GM18858 (cell line): ENCODE results near the gene UBE2L3.
"Not testable (repeated sequence)": the region's sequence is repeated elsewhere in the genome, so short reads cannot be mapped to it uniquely, and the experiment has no call there.

ENCODE experiments used
- ATAC-seq: cut with Tn5 transposase; IDR thresholded peaks from one replicate; pipeline ENCODE4 v1.9.1; 2021; ENCODE audit not compliant: unreplicated experiment

Gene UBE2L3

DNA sequence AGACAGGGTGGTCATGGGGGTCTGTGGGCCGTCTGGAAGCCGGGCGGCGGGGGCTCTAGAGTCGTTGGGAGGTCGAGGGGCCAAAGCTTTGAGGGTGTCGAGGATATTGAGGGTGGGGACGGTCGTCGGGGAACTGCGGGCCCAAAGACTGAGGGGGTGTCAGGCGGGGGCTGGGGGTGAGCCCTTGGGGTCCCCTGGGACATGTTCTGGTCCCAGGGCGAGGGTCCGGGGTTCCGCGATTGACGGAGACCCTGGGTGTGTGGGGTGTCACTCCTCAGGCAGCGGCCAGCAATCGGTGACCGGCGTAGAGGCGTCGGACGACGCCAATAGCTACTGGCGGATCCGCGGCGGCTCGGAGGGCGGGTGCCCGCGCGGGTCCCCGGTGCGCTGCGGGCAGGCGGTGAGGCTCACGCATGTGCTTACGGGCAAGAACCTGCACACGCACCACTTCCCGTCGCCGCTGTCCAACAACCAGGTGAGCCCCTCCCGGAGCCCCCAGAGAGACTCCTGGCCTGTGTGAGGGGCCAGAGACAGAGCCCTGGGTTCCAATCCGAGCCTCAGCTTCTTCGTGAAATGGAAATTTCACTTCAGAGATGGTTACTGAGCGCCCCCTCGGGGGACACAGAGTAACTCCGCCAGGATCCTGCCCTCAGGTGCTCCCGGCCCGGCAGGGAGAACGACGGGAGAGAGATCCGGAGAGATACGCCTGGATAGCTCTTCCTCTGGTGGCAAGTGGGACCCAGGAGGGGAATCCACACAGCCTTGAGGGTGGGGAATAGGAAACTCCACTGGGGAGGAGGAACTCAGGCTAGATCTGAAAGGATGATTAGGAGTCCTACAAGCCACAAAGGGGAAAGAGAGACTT lies 75.3 kb downstream of the UBE2L3 start:
- no peak for ATAC-seq

DNA sequence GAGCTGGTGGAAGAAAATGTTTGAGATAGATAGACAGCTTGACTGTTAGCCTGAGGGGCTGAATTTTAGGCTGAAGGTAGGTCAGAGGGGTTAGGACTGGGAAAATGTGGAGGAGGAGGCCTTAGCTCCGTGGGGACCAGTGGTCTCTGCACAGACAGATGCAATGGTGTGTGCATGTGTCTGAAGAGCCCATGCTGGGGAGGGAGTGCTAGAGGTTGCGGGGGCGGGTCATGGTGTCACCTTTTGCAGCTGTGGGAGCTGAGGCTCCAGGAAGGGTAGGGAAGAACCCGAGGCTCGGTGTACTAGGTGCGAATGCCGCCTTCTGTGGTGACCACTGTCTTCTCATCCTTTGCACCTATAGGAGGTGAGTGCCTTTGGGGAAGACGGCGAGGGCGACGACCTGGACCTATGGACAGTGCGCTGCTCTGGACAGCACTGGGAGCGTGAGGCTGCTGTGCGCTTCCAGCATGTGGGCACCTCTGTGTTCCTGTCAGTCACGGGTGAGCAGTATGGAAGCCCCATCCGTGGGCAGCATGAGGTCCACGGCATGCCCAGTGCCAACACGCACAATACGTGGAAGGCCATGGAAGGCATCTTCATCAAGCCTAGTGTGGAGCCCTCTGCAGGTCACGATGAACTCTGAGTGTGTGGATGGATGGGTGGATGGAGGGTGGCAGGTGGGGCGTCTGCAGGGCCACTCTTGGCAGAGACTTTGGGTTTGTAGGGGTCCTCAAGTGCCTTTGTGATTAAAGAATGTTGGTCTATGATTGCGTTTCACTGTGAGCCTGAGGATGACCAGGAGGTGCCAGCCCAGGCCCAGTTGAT lies 76.2 kb downstream of the UBE2L3 start:
- no peak for ATAC-seq

DNA sequence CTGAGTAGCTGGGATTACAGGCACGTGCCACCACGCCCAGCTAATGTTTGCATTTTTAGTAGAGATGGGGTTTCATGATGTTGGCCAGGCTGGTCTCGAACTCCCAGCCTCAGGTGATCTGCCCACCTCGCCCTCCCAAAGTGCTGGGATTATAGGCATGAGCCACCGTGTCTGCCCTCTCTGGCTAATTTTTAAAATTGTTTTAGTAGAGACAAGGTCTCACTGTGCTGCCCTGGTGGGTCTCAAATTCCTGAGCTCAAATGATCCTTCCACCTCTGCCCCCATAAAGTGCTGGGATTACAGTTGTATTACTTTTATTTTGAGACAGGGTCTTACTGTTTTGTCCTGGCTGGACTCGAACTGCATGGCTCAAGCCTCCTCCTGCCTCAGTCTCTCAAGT lies 78.0 kb downstream of the UBE2L3 start:
- ATAC-seq, result not testable (repeated sequence)

- no peak for ATAC-seq
Observed at GRCh38 chr22:21646608-21647590, 79.4 kb downstream of the UBE2L3 start.

GRCh38 chr22:21650280-21650679 lies 82.8 kb downstream of the UBE2L3 start:
- ATAC-seq, result no peak

GRCh38 chr22:21650823-21651520 lies 83.5 kb downstream of the UBE2L3 start:
- no peak for ATAC-seq

- peak; percentile 16 for ATAC-seq
Observed at GRCh38 chr22:21651521-21652009, 84.1 kb downstream of the UBE2L3 start.

- peak; percentile 60 for ATAC-seq
Observed at GRCh38 chr22:21652010-21652546, 84.6 kb downstream of the UBE2L3 start.

DNA sequence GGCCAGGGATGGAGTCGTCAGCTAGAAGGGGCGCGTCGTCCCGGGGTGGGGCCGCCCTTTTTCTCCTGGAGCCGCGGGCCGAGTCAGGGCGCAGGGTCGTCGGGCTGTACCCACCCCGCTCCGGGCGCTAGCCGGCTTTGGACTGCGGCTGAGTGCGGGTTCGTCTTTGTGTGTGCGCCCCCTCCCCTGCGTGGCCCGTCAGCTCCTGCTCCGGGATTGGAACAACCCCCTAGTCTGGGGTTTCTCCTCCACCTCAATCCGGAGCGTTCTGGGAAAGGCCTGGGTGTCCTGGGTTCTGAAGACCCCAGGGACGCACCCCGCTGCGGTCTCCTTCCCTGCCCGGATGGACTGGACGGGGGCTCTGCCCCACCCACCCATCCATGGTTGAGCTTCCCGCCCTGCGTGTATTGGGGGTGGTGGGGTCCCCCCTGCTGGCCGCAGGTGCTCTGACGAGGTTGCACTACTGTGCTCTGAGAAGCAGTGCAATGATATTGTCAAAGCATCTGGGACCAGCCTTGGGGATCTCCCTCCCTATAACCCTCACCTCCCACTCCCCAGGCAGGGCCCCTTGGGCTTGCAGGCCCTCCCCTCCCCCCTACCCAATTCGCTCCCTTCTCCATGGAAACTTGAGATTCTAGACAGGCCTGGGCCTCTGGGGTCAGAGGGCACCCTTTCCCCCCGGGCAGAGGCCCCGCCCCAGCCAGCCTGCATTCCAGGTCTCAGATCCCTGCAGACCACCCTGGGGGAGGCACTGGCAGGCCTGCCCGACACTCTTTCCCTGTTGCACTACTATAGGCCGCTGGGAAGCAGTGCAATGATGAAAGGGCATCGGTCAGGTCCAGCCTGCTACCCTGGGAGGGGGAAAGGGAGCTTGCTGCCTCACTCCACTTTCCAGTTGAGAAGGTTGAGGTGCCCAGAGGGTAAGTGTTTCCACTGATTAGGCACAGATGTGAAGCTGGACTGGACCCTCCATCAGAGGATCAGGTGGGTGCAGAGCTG lies 85.3 kb downstream of the UBE2L3 start:
- no peak for ATAC-seq

- no peak for ATAC-seq
Observed at GRCh38 chr22:21657020-21657359, 89.5 kb downstream of the UBE2L3 start.

DNA sequence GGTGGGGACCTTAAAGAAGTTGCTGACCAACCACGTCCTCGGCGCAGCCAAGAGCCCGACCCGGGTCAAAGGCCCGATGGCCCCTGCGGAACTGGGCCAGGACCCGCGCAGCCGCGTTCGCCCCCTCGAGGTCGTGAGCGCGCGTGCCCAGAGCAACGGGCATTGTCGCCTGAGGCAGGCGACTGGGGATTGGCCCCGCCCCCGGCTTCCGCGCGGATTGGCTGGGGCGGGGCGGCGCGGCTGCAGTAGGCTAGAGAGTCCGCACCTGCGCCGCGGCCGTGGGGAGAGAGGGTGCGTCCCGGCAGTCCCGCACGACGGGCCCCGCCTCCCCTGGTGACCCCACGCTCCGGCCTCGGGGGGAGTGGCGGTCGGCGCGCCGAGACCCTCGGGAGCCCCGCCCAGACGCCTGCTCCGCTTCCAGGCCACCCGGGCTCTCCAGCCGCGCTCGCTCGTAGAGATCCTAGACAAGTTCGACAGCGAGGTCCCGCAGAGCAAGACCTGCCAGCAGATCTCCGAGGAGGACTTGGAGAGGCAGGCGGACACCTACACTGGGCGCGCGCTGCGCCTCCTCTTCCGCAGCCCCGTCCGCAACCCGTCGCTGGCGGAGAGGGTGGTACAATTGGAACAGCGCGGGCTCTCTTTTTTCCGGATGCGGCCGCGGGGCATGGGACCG lies 90.0 kb downstream of the UBE2L3 start:
- ATAC-seq, result peak; percentile 52

DNA sequence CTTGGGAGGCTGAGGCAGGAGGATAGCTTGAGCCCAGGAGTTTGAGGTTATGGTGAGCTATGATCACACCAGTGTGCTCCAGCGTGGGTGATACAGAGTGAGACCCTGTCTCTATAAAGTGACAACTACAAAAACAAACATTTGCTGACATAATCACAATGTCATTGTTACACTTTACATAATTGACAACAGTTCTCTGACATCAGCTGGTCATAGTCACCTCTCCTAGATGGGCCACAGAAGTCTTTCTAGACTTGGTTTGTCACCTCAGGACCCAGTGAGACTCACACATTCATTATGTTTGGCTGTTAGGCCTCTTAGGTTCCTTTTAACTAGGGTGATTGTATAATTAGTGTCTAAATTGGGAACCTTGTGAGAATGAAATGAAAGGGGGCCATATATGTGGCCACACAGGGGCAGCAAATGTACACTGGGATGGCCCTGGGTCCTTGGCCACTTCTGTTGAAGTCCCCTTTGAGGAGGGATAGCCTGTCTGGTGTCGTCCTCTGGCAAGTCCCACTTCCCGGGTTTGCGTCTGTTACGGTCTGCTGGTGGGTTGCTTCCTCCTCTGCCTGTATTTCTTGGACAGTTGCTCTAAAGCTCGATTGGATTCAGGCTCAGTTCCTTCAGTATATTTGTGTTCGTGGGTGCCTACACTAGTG lies 92.5 kb downstream of the UBE2L3 start:
- ATAC-seq, result no peak

GRCh38 chr22:21660904-21661303 lies 93.4 kb downstream of the UBE2L3 start:
- no peak for ATAC-seq

DNA sequence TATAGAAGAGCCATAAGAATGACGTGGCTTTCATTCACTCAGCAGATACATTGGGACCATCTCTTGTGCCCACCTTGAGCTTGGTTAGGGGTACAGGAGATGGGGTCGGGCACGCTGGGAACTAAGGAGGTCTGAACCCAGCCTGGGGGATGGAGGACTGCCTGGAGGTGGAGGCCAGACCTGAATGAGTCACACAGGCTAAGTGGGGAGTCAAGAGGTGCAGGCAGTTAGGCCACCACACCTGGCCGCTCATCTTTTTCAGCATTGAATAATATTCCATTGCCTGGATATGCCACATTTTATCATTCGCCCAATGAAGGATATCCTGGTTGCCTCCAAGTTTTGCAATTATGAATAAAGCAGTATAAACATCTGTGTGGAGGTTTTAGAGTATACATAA lies 94.5 kb downstream of the UBE2L3 start:
- no peak for ATAC-seq

DNA sequence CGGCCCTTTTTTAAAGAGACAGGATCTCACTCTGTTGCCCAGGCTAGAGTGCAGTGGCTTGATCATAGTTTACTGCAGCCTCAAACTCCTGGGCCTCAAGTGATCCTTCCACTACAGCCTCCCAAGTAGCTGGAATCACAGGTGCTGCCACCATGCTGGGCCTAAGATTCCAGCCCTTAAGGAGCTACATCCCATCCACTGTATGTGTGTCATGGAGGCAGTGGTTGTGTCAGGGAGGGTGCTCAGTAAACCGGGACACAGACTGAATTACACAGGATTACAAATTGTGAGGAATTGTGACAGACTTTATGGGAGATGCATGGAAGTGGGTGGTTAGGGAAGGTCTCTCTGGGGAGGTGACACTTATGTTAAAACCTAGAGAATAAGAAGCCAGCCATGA lies 96.2 kb downstream of the UBE2L3 start:
- no peak for ATAC-seq

DNA sequence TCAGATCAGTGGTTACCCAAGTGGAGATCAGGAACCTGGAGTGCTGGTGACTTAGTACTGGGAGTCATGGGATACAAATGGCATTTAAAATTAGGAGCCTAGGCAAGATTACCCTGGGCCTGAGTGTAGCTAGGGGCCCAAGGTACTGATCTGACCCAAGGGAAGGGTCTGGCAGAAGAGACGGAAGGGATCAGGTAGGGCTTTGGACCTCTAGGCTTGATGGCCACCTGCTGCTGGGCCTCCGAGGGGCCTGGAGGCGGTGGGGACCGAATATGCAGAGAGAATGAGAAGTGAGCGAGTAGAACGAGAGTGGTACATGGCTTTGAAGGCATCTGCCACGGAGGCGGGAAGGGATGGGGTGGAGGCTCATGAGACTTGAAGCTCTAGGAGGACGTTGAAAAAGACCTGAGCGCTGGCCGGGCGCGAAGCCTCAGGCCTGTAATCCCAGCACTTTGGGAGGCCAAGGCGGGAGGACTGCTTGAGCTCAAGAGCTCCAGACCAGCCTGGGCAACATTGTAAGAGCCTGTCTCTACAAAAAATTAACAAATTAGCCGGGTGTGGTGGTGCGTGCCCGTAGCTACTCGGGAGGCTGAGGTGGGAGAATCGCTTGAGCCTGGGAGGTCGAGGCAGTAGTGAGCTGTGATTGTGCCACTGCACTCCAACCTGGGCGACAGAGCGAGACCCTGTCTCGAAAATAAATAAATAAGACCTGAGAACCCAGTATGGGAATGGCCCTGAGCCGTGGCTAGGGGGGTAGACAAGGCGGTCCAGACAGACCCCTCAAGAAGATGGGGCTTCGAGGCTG lies 97.7 kb downstream of the UBE2L3 start:
- ATAC-seq, result no peak

DNA sequence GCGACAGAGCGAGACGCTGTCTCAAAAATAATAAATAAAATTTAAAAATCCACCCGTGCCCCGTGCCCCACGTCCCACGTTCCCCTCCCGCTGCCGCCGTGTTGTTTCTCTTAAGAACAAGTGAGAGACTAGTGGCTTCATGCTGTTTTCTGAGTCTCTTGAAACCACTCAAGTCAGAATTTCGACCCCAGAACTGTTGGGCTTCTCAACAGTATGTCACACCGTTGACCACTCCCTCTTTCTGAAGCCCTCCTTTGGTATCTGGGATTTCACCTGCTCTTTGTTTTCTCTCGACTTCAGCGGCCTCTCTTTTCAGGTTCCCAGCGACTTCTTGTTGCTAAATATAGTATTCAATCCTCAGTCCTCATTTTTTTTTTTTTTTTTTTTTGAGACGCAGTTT lies 99.3 kb downstream of the UBE2L3 start:
- no peak for ATAC-seq
